GM12891 (cell line): ENCODE measurements around the gene FBXO21.

Experiments
- POLR2A ChIP-seq: IDR thresholded peaks from 2 replicates; pipeline ENCODE4 v1.6.1; 2011; ENCODE audit warnings: low read depth, low read length, control low read depth
- POU2F2 ChIP-seq: IDR thresholded peaks from 2 replicates; pipeline ENCODE4 v1.6.1; 2011; ENCODE audit warnings: low read depth, mild to moderate bottlenecking, control low read depth, low read length, moderate library complexity

- TF ChIP-seq POU2F2 (no peak), POLR2A (no peak)
Observed at GRCh38 chr12:117134721-117135120, 55.5 kb downstream of the FBXO21 start.
